Brain pericyte (primary cell): Measurements from ENCODE around the gene TMEM119.
"Not testable (repeated sequence)": the region's sequence is repeated elsewhere in the genome, so short reads cannot be mapped to it uniquely, and the experiment has no call there.

Source experiments
- DNase-seq: peaks from one replicate; pipeline ENCODE4 v3.0.0-alpha.2; 2012; ENCODE audit warnings: low read depth, low spot score

The TMEM119 gene

DNA sequence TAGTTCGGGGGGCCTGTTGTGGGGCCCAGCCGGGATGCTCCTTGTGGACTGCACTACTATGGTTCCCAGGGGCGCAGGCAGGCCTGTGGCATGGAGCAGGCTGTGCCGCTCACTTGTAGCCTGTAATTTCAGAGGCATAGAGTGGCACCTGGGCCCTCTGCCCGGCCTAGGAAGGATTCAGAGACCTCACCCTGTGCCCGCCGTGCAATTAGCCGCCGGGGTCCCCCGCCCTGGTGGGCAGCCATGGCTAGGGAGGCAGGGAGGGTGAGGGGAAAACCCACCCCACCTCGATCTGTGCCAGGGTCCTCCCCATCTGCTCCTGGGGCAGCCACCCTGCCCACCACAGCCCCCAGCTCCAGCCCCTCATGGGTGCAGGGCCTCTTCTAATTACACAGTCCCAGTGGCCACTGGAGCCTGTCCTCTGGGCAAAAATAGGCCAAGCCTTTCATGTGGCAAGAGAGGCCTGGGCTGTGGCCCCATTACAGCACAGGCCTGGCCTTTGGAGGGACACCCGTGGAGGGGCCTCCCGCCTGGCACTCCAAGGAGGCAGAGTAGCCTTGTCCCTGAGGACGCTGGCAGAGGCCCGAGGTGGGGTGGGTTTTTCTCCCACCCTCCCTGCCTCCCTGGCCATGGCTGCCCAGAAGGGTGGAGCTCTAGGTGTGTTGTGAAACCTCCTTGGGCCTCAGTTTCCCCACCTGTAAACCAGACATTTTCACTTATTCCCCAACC is 5.3 kb upstream of the TMEM119 start:
- DNase-seq, result no peak

DNA sequence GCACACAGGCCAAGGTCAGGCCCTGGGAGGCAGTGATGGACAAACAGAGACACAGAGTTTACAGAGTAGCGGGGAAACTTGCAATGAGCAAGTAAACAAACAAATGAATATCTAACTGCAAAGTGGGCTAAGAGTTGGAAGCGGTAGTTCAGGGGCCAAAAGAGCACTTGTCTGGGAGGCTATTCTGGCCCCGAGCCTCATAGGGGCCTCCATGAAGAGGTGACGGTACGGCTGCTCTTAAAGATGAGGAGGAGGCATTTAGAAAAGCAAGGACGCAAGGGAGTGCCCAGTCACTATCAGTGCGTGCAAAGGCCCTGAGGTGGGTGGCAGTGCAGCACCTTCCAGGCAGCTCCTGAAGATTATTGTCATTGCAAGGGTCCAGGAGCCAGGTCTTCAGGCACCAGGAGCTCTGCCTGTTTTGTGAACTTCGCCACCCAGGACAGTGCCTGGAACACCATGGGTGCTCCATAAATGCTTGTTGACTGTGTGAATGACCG is 4.4 kb upstream of the TMEM119 start:
- DNase-seq, result no peak

DNA sequence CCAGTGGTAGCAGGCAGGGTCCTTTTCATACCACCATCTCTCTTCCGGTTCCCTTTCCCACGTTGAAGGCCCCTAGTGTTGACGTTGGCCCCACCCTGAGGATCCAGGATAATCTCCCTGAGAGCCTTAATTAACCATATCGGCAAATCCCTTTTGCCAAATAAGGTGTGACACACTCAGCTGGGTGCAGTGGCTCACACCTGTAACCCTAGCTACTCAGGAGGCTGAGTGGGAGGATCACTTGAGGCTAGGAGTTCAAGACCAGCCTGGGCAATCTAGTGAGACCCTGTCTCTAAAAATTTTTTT is 2.8 kb upstream of the TMEM119 start:
- DNase-seq, result no peak

DNA sequence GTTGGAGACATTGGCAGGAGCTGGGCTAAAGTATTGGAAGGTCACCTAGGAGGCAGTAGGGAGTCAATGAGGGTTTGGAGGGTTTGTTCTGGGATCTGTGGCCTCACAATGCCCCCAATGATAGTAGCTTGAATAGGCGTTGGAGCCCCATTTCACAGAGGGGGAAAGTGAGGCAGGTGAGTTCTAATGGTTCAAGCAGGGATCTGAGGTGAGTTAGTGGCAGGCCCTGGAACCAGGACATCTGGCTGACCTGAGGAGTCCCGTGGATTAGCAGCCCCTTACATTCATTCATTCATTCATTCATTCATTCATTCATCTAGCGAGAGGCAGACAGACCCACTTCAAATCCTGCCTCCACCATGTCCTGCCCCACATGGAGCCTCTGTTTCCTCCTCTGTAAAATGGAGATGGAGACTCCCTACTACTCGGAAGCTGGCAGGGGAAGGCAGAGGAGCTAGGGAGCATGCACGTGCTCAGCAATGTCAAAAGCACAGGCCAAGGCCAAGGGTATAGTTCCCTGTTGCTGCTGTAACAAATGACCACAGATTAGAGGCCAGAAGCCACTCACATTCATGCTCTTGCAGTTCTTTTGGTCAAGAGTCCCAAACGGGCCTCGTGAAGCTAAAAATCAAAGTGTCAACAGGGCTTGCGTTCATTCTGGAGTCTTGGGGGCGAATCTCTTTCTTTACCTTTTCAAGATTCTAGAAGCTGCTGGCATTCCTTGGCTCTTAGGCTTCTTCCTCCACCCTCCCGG is 2.2 kb upstream of the TMEM119 start:
- no peak for DNase-seq

DNA sequence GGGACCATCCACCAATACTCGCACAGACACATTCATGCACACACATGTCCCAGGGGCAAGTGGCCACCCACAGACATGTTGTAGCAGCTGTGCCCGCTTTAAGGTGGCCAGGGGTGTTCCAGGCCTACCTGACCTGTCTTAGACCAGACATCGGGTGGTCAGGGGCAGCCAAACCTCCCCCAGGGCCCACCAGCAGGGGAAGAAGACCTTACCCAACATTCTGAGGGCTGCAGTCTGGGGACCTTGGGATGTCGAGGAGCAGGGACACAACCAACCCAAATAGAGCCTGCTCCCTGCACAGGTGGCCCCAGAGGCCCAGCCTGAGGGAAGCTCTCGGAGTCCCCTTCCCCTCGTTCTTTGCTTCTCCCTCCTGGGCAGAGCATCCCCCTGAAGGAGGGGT is 1.7 kb upstream of the TMEM119 start:
- no peak for DNase-seq

DNA sequence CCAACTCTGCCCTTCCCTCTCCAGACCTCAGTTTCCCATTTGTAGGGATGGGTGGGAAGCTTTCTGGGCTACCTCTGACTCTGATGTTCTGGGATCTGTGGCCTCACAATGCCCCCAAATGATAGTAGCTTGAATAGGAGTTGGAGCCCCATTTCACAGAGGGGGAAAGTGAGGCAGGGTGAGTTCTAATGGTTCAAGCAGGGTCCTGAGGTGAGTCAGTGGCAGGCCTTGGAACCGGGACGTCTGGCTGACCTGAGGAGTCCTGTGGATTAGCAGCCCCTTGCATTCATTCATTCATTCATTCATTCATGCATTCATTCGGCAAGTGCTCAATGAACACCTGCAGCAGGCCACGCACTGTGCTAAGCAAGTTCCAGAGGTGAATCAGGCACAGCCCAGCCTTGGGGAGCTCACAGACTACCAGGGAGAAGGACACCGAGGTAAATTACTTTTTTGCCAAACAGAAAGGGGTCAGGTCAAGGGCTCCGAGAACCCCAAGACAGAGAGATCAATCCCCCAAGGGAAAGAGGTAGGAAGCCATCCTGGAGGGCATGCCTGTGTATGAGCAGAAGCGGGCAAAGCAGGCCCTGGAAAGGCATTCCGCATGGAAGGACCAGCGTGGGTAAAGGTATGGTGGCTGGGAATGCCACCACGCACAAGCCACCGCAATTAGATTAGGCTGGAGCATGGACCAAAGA is 818 bp upstream of the TMEM119 start:
- DNase-seq, result no peak

DNA sequence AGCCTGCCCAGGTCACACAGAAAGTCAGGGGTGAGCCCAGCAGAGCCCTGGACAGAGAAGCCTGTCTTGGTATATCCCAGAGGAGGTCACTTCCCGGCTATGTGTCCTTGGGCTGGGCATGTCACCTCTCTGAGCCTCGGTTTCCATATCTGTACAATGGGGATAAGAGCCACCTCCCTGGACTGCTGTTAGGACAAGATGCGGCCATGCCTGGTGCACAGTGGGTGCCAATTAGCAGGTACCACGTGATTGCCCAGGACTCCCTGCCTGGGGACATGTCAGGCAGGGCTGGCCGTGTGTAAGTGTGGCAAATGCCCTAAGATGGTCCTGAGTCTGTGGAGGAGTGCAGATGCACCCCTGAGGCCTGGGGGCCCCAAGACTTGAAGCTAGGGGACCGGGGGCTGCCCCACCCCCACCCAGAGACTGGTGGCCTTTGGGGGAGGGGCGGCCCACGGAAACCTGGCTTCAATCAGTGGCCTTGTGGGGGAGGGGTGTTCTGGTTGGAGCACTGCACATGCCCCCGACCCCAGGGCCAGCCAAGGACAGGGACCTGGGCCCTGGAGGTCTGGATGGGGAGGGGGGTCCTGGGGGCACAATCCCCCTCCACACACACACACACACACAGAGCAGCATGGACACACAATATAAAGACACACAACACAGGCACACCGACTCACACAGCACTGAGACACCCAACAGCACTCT is 878 bp downstream of the TMEM119 start:
- DNase-seq, result no peak

DNA sequence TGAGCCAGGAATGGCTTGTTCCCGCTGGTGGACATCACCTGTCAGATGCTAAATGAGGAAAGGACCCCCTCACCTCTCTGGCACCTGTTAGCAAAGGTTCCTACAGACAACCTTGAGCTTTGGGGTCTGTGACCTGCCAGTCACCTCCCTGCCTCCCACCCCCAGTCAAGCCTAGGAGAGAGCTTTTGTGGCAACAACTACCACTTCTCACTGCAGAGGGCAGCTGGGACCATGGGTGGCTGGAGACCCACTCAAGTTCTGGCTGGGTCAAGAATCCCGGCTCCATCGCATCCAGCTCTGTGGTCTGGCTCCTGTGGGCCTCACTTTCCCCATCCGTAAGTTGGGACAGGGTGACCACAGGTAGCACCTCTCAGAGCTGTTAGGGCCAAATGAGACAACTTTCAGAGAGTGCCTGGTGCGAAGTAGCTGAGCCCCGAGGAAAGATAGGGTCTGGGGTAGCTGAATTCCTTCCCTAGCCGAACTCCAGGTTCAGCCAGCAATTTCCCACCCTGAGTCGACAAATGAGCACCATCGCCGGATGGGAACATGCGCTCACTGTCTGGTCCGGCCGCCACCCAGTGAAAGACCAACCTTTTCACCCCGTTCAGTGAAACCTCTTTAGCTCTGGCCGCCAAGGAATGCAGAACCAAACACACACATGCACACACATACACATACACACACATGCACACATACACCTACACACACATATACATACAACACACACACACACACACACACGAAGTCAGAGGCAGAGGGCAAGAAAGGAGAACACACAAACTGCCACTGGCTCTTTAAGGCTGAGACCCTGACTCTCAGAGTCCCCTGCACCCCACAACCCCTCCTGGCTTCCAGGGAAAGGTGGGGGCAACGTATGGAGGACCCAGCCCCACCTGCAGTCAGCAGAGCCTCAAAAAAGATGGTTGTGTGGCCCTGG is 1.9 kb downstream of the TMEM119 start:
- no peak for DNase-seq

DNA sequence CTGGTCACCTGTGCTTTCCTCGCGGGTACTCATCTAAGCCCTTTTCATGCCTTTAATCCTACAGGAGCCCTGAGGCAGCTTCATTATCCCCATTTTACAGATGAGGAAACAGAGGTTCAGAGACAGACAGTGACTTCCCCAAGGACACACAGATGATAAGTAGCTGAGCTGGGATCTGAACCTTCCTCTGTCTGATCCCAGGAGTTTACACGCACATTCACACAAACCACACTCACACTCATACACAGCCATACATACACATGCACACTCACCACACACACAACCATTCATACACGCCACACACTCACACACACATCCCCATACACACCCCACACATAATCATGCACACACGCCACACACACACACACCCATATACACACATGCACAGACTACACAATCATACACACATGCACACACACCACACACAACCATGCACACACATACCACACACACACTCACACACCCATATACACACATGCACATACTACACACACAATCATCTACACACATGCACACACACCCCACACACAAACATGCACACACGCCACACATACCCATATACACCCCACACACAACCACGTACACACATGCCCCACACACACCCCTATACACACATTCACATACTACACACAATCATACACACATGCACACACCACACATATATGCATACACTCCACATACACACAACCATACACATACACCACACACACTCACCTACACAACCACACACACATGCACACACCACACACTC is 2.7 kb downstream of the TMEM119 start:
- DNase-seq, result no peak

DNA sequence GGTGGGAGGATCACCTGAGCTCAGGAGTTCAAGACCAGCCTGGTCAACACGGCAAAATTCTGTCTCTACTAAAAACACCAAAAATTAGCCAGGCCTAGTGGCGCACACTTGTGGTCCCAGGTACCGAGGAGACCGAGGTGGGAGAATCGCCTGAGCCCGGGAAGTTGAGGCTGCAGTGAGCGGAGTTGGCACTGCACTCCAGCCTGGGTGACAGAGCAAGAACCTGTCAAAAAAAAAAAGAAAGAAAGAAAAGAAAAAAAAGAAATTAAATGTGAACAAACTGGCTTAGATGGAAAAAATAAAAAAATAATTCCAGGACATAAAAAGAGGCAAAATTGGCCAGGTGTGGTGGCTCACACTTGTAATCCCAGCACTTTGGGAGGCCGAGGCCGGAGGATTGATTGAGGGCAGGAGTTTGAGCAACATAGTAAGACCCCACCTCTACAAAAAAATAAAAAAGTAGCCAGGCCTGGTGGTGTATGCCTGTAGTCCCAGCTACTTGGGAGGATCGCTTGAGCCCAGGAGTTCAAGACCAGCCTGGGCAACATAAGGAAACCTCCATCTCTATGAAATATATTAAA is 3.5 kb downstream of the TMEM119 start:
- no peak for DNase-seq

DNA sequence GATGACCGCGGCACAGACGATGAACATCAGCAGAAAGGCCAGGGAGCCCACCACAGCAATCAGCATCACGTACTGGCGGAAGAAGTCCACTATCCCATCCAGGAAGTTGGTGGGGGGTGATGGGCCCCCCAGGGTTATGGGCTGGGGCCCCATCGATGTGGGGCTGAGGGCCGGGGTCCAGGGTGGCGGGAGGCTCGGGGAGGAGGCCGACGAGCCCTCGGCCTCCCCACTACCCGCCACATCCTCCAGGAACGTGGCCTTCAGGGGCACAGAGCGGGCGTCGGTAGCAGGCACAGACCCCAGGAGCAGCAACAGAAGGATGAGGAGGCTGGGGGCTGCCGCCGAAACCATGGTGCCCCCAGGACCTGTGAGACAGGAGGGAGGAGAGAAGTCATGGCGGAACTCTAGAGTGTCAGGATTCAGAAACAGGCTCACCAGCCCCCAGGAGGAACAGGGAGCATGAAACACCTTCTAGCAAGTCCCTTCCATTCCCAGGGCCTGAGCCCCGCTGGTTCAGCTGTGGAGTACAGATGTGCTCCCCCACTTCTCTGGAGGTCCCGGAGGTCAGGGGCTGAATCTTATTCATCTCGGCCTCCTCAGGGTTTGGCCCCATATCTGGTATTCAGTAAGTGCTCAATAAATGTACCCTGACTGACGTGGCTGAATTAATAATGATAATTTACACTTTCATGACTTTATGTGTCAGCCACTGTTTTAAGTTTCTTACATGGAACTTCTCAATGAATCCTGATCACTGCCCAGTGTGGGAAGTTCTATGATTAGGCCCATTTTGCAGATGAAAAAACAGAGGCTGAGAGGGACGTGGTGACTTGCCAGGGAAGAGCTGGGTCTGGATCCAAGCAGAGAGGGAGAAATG is 5.6 kb downstream of the TMEM119 start:
- no peak for DNase-seq

DNA sequence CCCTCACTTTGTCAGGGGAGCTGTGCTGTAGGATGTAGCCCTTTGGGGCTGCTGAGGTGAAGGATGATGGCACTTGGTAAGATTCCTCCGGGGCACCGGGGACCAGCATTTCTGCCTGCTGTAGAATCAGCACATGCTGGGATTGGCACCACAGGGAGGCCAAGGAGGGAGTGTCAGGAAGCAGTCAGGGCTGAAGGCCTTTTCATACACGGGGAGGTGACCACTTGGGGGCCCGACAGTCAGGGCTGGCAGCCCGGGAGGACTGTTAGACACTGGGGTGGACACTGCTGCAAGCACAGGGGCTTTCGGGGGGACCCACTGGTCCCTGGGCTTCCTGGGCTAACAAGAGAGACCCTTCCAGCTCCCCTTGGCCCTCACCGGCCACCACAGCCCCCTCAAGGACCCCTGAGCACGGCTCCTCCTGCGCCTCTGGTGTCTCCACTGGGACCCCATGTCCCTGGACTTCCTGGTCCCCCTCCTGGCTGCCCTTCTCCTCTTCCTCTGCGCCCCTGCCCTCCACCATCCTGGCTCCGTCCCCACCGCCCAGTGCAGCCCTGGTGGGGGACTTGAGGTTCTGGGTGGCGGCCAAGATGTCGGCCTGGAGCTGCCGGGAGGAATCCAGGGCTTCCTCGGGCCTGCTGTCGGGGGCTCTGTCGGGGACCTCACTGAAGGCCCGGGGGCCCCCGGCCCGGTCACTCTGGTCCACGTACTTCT is 6.5 kb downstream of the TMEM119 start:
- no peak for DNase-seq

DNA sequence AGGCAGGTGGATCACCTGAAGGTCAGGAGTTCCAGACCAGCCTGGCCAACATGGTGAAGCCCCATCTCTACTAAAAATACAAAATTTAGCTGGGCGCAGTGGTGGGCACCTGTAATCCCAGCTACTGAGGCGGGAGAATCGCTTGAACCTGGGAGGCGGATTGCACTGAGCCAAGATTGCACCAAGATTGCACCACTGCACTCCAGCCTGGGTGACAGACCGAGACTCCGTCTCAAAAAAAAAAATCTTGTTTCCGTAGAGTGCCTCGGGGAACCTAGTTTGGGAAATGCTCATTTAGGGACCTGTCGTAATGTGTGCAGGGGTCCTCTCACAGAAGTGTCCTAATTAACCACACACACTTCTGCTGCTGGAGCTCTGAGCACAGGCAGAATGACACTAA is 7.4 kb downstream of the TMEM119 start:
- DNase-seq, result not testable (repeated sequence)

DNA sequence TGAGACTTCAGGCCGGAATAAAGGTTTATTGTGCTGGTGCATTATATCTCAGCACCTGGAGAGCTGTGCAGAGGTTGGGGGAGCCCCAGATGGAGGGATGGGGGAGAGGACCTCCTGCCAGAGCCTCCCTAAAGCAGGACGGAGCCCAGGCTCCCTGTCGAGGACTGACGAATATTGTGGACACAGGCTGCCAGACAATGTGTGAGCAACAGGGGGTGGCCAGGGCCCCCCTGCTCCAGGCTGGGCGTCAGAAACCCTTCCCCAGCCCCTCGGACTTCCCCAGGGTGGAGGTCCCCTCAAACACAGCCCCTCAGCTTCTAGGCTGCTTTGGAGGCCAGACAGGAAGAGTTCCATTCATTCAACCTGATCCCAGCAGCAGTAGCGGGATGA is 8.0 kb downstream of the TMEM119 start:
- DNase-seq, result no peak

DNA sequence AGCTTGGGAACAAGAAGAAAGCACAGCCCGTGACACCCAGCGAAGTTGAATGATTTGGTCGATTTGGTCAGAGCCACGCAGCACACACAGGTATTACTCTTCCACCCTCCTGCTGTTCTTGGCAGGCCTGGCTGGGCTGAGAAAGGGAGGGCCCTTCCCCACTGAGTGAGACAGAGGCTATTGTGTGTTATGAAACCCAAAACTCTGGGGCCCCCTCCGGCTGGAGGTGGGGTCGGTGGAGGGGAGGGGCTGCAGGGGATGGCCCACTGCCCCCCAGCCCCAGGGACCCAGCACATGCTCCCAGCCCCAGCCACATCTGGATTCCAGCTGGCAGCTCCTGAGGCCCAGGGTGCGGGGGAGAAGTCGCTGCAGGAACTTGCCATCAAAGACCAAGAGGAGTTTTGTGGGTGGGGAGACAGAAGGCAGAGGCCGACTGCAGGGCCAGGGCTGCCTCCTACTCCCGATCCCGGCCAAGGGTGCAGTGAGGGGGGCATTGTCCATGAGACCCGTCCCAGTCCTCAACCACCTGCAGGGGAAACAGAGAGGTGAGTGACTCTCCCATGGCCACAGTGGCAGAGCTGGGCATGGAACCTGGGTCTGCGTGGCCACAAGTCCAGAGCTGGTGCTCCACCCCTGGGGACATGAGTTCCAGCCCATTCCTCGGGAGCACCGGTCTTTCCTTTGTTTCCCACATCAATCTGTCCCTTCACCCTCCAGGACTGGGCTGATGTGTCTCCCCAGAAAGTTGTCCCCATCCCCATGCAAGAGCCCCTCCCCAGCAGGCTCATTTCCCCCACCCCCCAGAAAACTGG is 8.7 kb downstream of the TMEM119 start:
- no peak for DNase-seq

DNA sequence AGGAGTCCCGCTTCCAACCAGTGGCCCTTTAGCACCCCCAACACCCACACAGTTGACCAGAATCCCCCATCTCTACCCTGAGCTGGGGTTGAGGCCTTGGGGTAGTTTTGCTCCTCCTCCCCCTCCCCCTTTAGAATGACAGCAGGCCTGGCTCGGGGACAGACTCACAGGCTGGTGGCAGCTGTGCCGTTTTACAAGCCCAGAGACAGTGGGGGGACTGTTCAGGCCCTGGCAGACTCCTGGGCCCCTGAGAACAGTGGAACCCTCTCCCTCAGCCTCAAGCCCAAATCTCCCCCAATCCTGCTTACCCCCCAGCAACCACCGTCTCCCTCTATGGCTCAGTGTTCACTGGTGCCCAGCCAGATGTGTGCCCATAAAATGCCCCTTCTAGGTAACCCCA is 10.1 kb downstream of the TMEM119 start:
- no peak for DNase-seq

DNA sequence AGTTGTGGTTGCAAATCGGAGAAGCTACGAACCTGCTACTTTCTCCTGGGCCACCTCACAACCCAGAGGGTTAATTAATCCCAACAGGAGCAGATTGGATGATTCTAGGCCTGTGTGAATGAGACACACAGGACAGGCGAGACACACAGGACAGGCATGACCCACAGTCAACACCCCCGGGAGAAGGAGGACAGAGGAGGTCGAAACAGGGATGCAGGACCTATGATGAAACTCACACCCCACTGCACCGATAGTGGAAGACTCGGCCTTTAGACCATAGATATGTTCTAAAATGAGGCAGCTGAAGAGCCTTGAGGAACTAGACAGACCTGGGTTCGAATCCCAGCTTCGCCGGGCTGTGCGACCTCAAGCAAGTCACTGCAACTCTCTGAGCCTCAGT is 11.6 kb downstream of the TMEM119 start:
- no peak for DNase-seq
